ENCODE data around the gene UNC5C.

GRCh38 chr4:95231681-95232080 is 317.1 kb downstream of the UNC5C start:
- TF ChIP-seq TARDBP (IDR thresholded peaks at IDR 0.05) (no peak), ELF4 (IDR thresholded peaks at IDR 0.05) (no peak), SP1 (IDR thresholded peaks at IDR 0.05) (no peak), FOXA1 (IDR thresholded peaks at IDR 0.05) (no peak), BHLHE40 (IDR thresholded peaks at IDR 0.05; ENCODE audit: borderline replicate concordance) (no peak), CTBP1 (IDR thresholded peaks at IDR 0.05; ENCODE audit: borderline replicate concordance) (peak; percentile 73; the same call in 1 of the 2 replicates), ARNT (IDR thresholded peaks at IDR 0.05) (no peak), FOXK2 (IDR thresholded peaks at IDR 0.05) (no peak), PKNOX1 (IDR thresholded peaks at IDR 0.05) (peak; percentile 94), SUZ12 (IDR thresholded peaks at IDR 0.05) (no peak)

Measured in HEK293T (cell line).